Left ventricle myocardium inferior (tissue), 1 donor: ENCODE results near the gene PAFAH1B2. TPM values are rescaled to one million over a fixed set of nuclear protein-coding genes. Genes with fewer than 3 reads are reported as not detected.

Source experiments
- DNase-seq: peaks from one replicate; pipeline ENCODE4 v3.0.0-alpha.2; 2020
- H3K27ac ChIP-seq: fragments of 200-600 bp; replicated peaks from 2 replicates; pipeline ENCODE4 v1.8.0; 2021
- H3K27me3 ChIP-seq: fragments of 200-600 bp; 2 replicates; pipeline ENCODE4 v1.8.0; 2021; ENCODE audit warnings: low read depth
- H3K36me3 ChIP-seq: fragments of 200-600 bp; 2 replicates; pipeline ENCODE4 v1.8.0; 2021
- H3K4me1 ChIP-seq: fragments of 200-600 bp; 2 replicates; pipeline ENCODE4 v1.8.0; 2021
- H3K4me3 ChIP-seq: fragments of 200-600 bp; 2 replicates; pipeline ENCODE4 v1.8.0; 2021; ENCODE audit warnings: mild to moderate bottlenecking, moderate library complexity
- H3K9me3 ChIP-seq: fragments of 200-600 bp; replicated peaks from 2 replicates; pipeline ENCODE4 v1.8.0; 2021
- intact Hi-C: fragments of 100-400 bp; cut with micrococcal nuclease; formaldehyde crosslinking; loops from one replicate; pipeline ENCODE4 v1.11.0; 2022
- total RNA-seq: library from RNA; stranded (reverse); fragmentation: NEBNext Ultra II Directional; extraction: Animal tissue kit (Norgen Biotek cat#: 25700); gene quantifications from one replicate; pipeline ENCODE4 v1.2.1, GENCODE V29; 2021
- TF ChIP-seq, protein P1 (sequence below): fragments of 200-600 bp; IDR thresholded peaks from 2 replicates; pipeline ENCODE4 v1.8.0; 2021; ENCODE audit warnings: antibody characterized with exemption, mild to moderate bottlenecking, borderline replicate concordance
- donor health status: DM: no; HTN: yes; CAD: no; lungs with severe emphysema.

The PAFAH1B2 gene
- total RNA-seq, 1 donor from 2014 or later = 51.5 TPM

DNA sequence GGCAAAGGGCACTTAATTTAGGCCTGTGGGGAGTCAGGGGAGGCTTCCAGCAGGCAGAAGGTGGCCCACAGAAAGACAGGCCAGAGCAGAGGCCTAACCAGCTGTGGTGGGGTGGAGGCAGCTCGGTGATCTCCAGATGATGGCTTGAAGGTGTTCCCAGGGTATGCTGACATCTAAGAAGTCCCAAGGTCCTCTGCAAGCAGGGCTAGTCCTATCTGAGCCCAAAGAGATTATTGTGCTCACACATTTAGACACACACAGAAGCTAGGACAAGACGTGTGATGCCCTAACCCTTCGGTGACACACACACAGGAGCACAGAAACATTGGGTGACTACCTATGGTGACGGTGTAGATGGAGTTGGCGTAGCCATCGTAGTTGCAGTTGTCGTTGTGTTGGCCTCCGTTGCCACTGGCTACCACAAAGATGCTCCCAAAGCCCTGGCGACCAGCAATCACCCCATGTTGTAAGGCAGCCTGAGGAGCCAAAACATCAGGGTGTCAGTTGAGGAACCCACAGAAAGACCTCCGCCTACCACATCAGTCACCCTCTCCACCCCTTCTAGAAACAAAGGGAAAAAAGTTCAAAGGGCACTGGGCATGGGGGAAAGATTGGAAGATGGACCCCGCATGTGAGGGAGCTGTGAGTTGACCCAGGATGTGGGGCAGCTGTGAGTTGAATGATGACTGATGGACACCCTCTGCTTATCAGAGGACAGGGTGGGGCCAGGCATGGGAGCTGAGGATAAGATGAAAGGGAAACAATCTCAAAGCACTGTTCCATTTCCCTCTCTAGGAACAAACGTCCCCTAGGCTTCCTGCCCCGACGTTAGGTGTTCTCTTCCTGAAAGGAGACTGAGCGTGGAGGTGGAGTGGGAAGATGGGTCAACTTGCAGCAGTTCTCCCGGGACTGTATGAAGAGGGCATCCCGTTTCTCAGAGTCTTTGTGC, 79.9 kb downstream of the PAFAH1B2 start:
- Histone ChIP-seq H3K27me3 (no peaks in the 10 kb centered on the region), H3K36me3 (peaks cover 56% of the 10 kb centered on the region), H3K4me3 (no peak overlapping the region), H3K9me3 (no peaks in the 10 kb centered on the region), H3K4me1 (peaks cover 48% of the 10 kb centered on the region), H3K27ac (peak overlapping the region; percentile 93)
- TF ChIP-seq, protein P1, sequence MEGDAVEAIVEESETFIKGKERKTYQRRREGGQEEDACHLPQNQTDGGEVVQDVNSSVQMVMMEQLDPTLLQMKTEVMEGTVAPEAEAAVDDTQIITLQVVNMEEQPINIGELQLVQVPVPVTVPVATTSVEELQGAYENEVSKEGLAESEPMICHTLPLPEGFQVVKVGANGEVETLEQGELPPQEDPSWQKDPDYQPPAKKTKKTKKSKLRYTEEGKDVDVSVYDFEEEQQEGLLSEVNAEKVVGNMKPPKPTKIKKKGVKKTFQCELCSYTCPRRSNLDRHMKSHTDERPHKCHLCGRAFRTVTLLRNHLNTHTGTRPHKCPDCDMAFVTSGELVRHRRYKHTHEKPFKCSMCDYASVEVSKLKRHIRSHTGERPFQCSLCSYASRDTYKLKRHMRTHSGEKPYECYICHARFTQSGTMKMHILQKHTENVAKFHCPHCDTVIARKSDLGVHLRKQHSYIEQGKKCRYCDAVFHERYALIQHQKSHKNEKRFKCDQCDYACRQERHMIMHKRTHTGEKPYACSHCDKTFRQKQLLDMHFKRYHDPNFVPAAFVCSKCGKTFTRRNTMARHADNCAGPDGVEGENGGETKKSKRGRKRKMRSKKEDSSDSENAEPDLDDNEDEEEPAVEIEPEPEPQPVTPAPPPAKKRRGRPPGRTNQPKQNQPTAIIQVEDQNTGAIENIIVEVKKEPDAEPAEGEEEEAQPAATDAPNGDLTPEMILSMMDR = no peak
- DNase-seq = no peak
- intact Hi-C loops = no loop called here

DNA sequence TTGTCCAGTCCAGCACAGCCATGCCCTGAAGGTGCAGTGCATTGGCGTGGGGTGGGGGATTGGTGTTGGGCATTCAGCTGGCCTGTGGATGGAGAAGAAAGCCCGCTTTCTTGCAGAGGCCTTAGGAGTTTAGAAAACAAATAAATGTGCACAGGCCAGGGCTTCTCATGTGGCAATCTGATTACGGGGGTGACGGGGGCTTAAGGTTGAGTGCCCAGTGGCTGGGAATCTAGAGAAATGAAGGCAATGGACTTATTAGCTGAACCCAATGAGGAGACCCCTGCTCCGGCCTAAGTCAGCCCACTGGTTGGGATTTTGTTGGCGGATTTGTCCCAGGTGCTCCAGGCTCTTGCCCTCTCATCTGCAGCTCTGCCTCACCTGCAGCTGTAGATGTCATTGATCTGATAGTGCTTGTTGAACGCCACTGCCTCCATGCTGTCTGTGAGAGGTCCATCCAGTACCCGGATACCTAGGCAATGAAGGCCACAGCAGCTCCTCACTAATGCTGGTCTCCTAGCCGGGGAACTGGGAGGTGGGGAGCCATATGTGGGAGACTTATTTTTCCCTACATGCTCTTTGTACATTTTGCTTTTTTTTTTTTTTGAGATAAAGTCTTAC, 81.6 kb downstream of the PAFAH1B2 start:
- H3K9me3 ChIP-seq = no peaks in the 10 kb centered on the region
- peak overlapping the region; percentile 32 for H3K27ac ChIP-seq
- intact Hi-C loops = loop anchor here (5.0 kb wide), 1 partner anchor 433 kb away; the partner anchor contains the start of gene APOA5
- peaks cover 57% of the 10 kb centered on the region for H3K36me3 ChIP-seq
- H3K27me3 ChIP-seq = no peaks in the 10 kb centered on the region
- DNase-seq = no peak
- no peak overlapping the region for H3K4me3 ChIP-seq
- peaks cover 40% of the 10 kb centered on the region for H3K4me1 ChIP-seq
- TF ChIP-seq, protein P1 = no peak

Other genes starting within 250 kb of the PAFAH1B2 start
- gene SIK3, start 45.9 kb upstream of the PAFAH1B2 start, total RNA-seq = 36.3 TPM
- gene SIDT2, start 34.5 kb downstream of the PAFAH1B2 start, total RNA-seq = 23.5 TPM
- gene TAGLN, start 55.1 kb downstream of the PAFAH1B2 start, total RNA-seq = 113 TPM
- 24.0 TPM for gene PCSK7, start 87.8 kb downstream of the PAFAH1B2 start, total RNA-seq
- 21.1 TPM for gene RNF214, start 88.4 kb downstream of the PAFAH1B2 start, total RNA-seq
- gene BACE1-AS, start 147.1 kb downstream of the PAFAH1B2 start, total RNA-seq = 10.3 TPM
- 13.8 TPM for gene BACE1, start 172.0 kb downstream of the PAFAH1B2 start, total RNA-seq
- gene CEP164, start 183.6 kb downstream of the PAFAH1B2 start, total RNA-seq = 5.9 TPM